ENCODE measurements around the gene KDF1.

Gene KDF1

GRCh38 chr1:26942656-26943055 is 17.6 kb downstream of the KDF1 start:
- H3K36me3 ChIP-seq (ENCODE audit: insufficient read depth, insufficient read length, low read length): peaks cover 89% of the 10 kb centered on the region
- H3K4me3 ChIP-seq (ENCODE audit: insufficient read length, low read depth): no peak overlapping the region
- H3K9ac ChIP-seq (ENCODE audit: insufficient read length, low read depth): no peak overlapping the region
- no peaks in the 10 kb centered on the region for H3K27me3 ChIP-seq (ENCODE audit: insufficient read depth, insufficient read length)
- H3K9me3 ChIP-seq (ENCODE audit: insufficient read depth, low read length): no peaks in the 10 kb centered on the region
- DNase-seq (ENCODE audit: low read depth, low spot score): no peak
- TF ChIP-seq ZNF274 (IDR thresholded peaks at IDR 0.05; ENCODE audit: low read depth, low read length) (no peak), SUZ12 (IDR thresholded peaks at IDR 0.05; ENCODE audit: extremely low read depth, insufficient read depth, insufficient read length) (no peak), YY1 (IDR thresholded peaks at IDR 0.05; ENCODE audit: insufficient read depth, insufficient read length) (no peak)
- H3K4me1 ChIP-seq (ENCODE audit: insufficient read depth, insufficient read length): peaks cover 2% of the 10 kb centered on the region

- no peak overlapping the region for H3K9ac ChIP-seq (ENCODE audit: insufficient read length, low read depth)
- no peaks in the 10 kb centered on the region for H3K9me3 ChIP-seq (ENCODE audit: insufficient read depth, low read length)
- DNase-seq (ENCODE audit: low read depth, low spot score): no peak
- TF ChIP-seq ZNF274 (IDR thresholded peaks at IDR 0.05; ENCODE audit: low read depth, low read length): no peak
- no peak for TF ChIP-seq YY1 (IDR thresholded peaks at IDR 0.05; ENCODE audit: insufficient read depth, insufficient read length)
- TF ChIP-seq SUZ12 (IDR thresholded peaks at IDR 0.05; ENCODE audit: extremely low read depth, insufficient read depth, insufficient read length): no peak
- H3K36me3 ChIP-seq (ENCODE audit: insufficient read depth, insufficient read length, low read length): peaks cover 92% of the 10 kb centered on the region
- no peak overlapping the region for H3K4me3 ChIP-seq (ENCODE audit: insufficient read length, low read depth)
- H3K4me1 ChIP-seq (ENCODE audit: insufficient read depth, insufficient read length): peaks cover 2% of the 10 kb centered on the region
- H3K27me3 ChIP-seq (ENCODE audit: insufficient read depth, insufficient read length): no peaks in the 10 kb centered on the region
These were observed 19.0 kb downstream of the KDF1 start for GRCh38 chr1:26941311-26941710.

- Histone ChIP-seq H3K36me3 (ENCODE audit: insufficient read depth, insufficient read length, low read length) (peaks cover 84% of the 10 kb centered on the region), H3K9ac (ENCODE audit: insufficient read length, low read depth) (no peak overlapping the region)
These were observed 21.6 kb downstream of the KDF1 start for GRCh38 chr1:26938659-26939025.

GRCh38 chr1:26938004-26938658 is 22.1 kb downstream of the KDF1 start:
- Histone ChIP-seq H3K9me3 (ENCODE audit: insufficient read depth, low read length) (no peaks in the 10 kb centered on the region), H3K4me1 (ENCODE audit: insufficient read depth, insufficient read length) (peaks cover 3% of the 10 kb centered on the region), H3K9ac (ENCODE audit: insufficient read length, low read depth) (no peak overlapping the region), H3K36me3 (ENCODE audit: insufficient read depth, insufficient read length, low read length) (peaks cover 83% of the 10 kb centered on the region), H3K27me3 (ENCODE audit: insufficient read depth, insufficient read length) (no peaks in the 10 kb centered on the region), H3K4me3 (ENCODE audit: insufficient read length, low read depth) (no peak overlapping the region)
- TF ChIP-seq SUZ12 (IDR thresholded peaks at IDR 0.05; ENCODE audit: extremely low read depth, insufficient read depth, insufficient read length) (no peak), YY1 (IDR thresholded peaks at IDR 0.05; ENCODE audit: insufficient read depth, insufficient read length) (no peak), ZNF274 (IDR thresholded peaks at IDR 0.05; ENCODE audit: low read depth, low read length) (no peak)
- no peak for DNase-seq (ENCODE audit: low read depth, low spot score)

More at GRCh38 chr1:26938659-26939025, 21.6 kb downstream of the KDF1 start:
- Histone ChIP-seq H3K27me3 (ENCODE audit: insufficient read depth, insufficient read length) (no peaks in the 10 kb centered on the region), H3K9me3 (ENCODE audit: insufficient read depth, low read length) (no peaks in the 10 kb centered on the region), H3K4me1 (ENCODE audit: insufficient read depth, insufficient read length) (peaks cover 3% of the 10 kb centered on the region), H3K4me3 (ENCODE audit: insufficient read length, low read depth) (no peak overlapping the region)
- no peak for TF ChIP-seq SUZ12 (IDR thresholded peaks at IDR 0.05; ENCODE audit: extremely low read depth, insufficient read depth, insufficient read length)
- TF ChIP-seq YY1 (IDR thresholded peaks at IDR 0.05; ENCODE audit: insufficient read depth, insufficient read length): no peak
- no peak for TF ChIP-seq ZNF274 (IDR thresholded peaks at IDR 0.05; ENCODE audit: low read depth, low read length)
- DNase-seq (ENCODE audit: low read depth, low spot score): no peak

GRCh38 chr1:26936823-26937222 is 23.4 kb downstream of the KDF1 start:
- no peak for DNase-seq (ENCODE audit: low read depth, low spot score)
- H3K4me1 ChIP-seq (ENCODE audit: insufficient read depth, insufficient read length): peaks cover 1% of the 10 kb centered on the region

GRCh38 chr1:26932531-26932930 is 27.7 kb downstream of the KDF1 start:
- H3K36me3 ChIP-seq (ENCODE audit: insufficient read depth, insufficient read length, low read length): peaks cover 82% of the 10 kb centered on the region
- TF ChIP-seq ZNF274 (IDR thresholded peaks at IDR 0.05; ENCODE audit: low read depth, low read length) (no peak), YY1 (IDR thresholded peaks at IDR 0.05; ENCODE audit: insufficient read depth, insufficient read length) (no peak), SUZ12 (IDR thresholded peaks at IDR 0.05; ENCODE audit: extremely low read depth, insufficient read depth, insufficient read length) (no peak)
- peaks cover 1% of the 10 kb centered on the region for H3K4me1 ChIP-seq (ENCODE audit: insufficient read depth, insufficient read length)
- no peaks in the 10 kb centered on the region for H3K27me3 ChIP-seq (ENCODE audit: insufficient read depth, insufficient read length)
- no peak overlapping the region for H3K9ac ChIP-seq (ENCODE audit: insufficient read length, low read depth)
- H3K9me3 ChIP-seq (ENCODE audit: insufficient read depth, low read length): no peaks in the 10 kb centered on the region
- H3K4me3 ChIP-seq (ENCODE audit: insufficient read length, low read depth): no peak overlapping the region
- no peak for DNase-seq (ENCODE audit: low read depth, low spot score)

More at GRCh38 chr1:26936823-26937222, 23.4 kb downstream of the KDF1 start:
- no peaks in the 10 kb centered on the region for H3K27me3 ChIP-seq (ENCODE audit: insufficient read depth, insufficient read length)
- peaks cover 84% of the 10 kb centered on the region for H3K36me3 ChIP-seq (ENCODE audit: insufficient read depth, insufficient read length, low read length)
- no peak overlapping the region for H3K9ac ChIP-seq (ENCODE audit: insufficient read length, low read depth)
- H3K4me3 ChIP-seq (ENCODE audit: insufficient read length, low read depth): no peak overlapping the region
- no peak for TF ChIP-seq YY1 (IDR thresholded peaks at IDR 0.05; ENCODE audit: insufficient read depth, insufficient read length)
- no peaks in the 10 kb centered on the region for H3K9me3 ChIP-seq (ENCODE audit: insufficient read depth, low read length)

- no peak overlapping the region for H3K9ac ChIP-seq (ENCODE audit: insufficient read length, low read depth)
- TF ChIP-seq ZNF274 (IDR thresholded peaks at IDR 0.05; ENCODE audit: low read depth, low read length) (no peak), YY1 (IDR thresholded peaks at IDR 0.05; ENCODE audit: insufficient read depth, insufficient read length) (no peak), SUZ12 (IDR thresholded peaks at IDR 0.05; ENCODE audit: extremely low read depth, insufficient read depth, insufficient read length) (no peak)
- H3K36me3 ChIP-seq (ENCODE audit: insufficient read depth, insufficient read length, low read length): peaks cover 61% of the 10 kb centered on the region
These were observed 36.6 kb downstream of the KDF1 start for GRCh38 chr1:26923711-26924110.

More at GRCh38 chr1:26923711-26924110, 36.6 kb downstream of the KDF1 start:
- Histone ChIP-seq H3K27me3 (ENCODE audit: insufficient read depth, insufficient read length) (no peaks in the 10 kb centered on the region), H3K9me3 (ENCODE audit: insufficient read depth, low read length) (no peaks in the 10 kb centered on the region), H3K4me1 (ENCODE audit: insufficient read depth, insufficient read length) (no peaks in the 10 kb centered on the region), H3K4me3 (ENCODE audit: insufficient read length, low read depth) (no peak overlapping the region)
- no peak for DNase-seq (ENCODE audit: low read depth, low spot score)
